GM23248 (cell line): ENCODE results near the gene MYO1A. TPM values are rescaled to one million over a fixed set of nuclear protein-coding genes. Genes with fewer than 3 reads are reported as not detected.
A peak's percentile ranks its signal among the peaks of the same experiment; 100 is the strongest.
"Not testable (repeated sequence)": the region's sequence is repeated elsewhere in the genome, so short reads cannot be mapped to it uniquely, and the experiment has no call there.

Source experiments
- DNase-seq: peaks from one replicate; pipeline ENCODE4 v3.0.0-alpha.2; 2015
- H2AFZ ChIP-seq: fragments of 200-600 bp; sonication (generic); 2 replicates; pipeline ENCODE4 v1.6.1; 2016; ENCODE audit warnings: antibody characterized with exemption
- H3F3A ChIP-seq: fragments of 200-600 bp; sonication (generic); 2 replicates; pipeline ENCODE4 v1.6.1; 2016; ENCODE audit warnings: mild to moderate bottlenecking, antibody characterized with exemption, mixed run types; ENCODE audit not compliant: insufficient read depth
- H3K27ac ChIP-seq: fragments of 200-600 bp; sonication (generic); 2 replicates; pipeline ENCODE4 v1.5.1; 2016; ENCODE audit warnings: mild to moderate bottlenecking
- H3K27me3 ChIP-seq: fragments of 200-600 bp; sonication (generic); replicated peaks from 2 replicates; pipeline ENCODE4 v1.6.1; 2016; ENCODE audit warnings: mild to moderate bottlenecking; ENCODE audit not compliant: insufficient read depth
- H3K36me3 ChIP-seq: fragments of 200-600 bp; sonication (generic); 2 replicates; pipeline ENCODE4 v1.6.1; 2016; ENCODE audit warnings: low read depth, mild to moderate bottlenecking
- H3K4me1 ChIP-seq: fragments of 200-600 bp; sonication (generic); 2 replicates; pipeline ENCODE4 v1.6.1; 2016; ENCODE audit warnings: mild to moderate bottlenecking; ENCODE audit not compliant: insufficient read depth
- H3K4me2 ChIP-seq: fragments of 200-600 bp; sonication (generic); one replicate; pipeline ENCODE4 v1.6.1; 2016; ENCODE audit warnings: mild to moderate bottlenecking; ENCODE audit not compliant: unreplicated experiment
- H3K4me3 ChIP-seq: fragments of 200-600 bp; sonication (generic); 2 replicates; pipeline ENCODE4 v1.5.1; 2016; ENCODE audit warnings: mild to moderate bottlenecking
- H3K79me2 ChIP-seq: fragments of 200-600 bp; sonication (generic); 2 replicates; pipeline ENCODE4 v1.6.1; 2016; ENCODE audit warnings: mild to moderate bottlenecking; ENCODE audit not compliant: insufficient read depth
- H3K9ac ChIP-seq: fragments of 200-600 bp; sonication (generic); 2 replicates; pipeline ENCODE4 v1.6.1; 2016; ENCODE audit warnings: mild to moderate bottlenecking
- H3K9me2 ChIP-seq: fragments of 200-600 bp; sonication (generic); 2 replicates; pipeline ENCODE4 v1.6.1; 2016; ENCODE audit warnings: mixed run types, mild to moderate bottlenecking, moderate library complexity; ENCODE audit not compliant: insufficient read depth
- H3K9me3 ChIP-seq: fragments of 200-600 bp; sonication (generic); one replicate; pipeline ENCODE4 v1.6.1; 2017; ENCODE audit warnings: low read depth
- H4K20me1 ChIP-seq: fragments of 200-600 bp; sonication (generic); 2 replicates; pipeline ENCODE4 v1.6.0; 2016; ENCODE audit not compliant: insufficient read depth
- EZH2 ChIP-seq: fragments of 200-600 bp; sonication (generic); IDR thresholded peaks from 2 replicates; pipeline ENCODE4 v1.6.1; 2018; ENCODE audit warnings: antibody characterized with exemption, mild to moderate bottlenecking; ENCODE audit not compliant: insufficient read depth, poor library complexity, severe bottlenecking
- EZH2phosphoT487 ChIP-seq: fragments of 200-600 bp; sonication (generic); IDR thresholded peaks from 2 replicates; pipeline ENCODE4 v1.6.1; 2018; ENCODE audit warnings: antibody characterized with exemption, moderate library complexity, mild to moderate bottlenecking, low read depth; ENCODE audit not compliant: insufficient read depth
- WGBS, 2 experiments: methylation state at CpG; one replicate each; pipeline ENCODE4 v1.1.6; 2015 to 2017; ENCODE audit warnings: low lambda C conversion rate in 2 of 2, low coverage in 1 of 2; ENCODE audit errors: missing lambda C conversion rate in 2 of 2; 5-methylcytosine and 5-hydroxymethylcytosine counted together
- in situ Hi-C: fragments of 300-500 bp; cut with MboI; formaldehyde crosslinking; loops from 2 replicates; pipeline ENCODE4 v1.15.0; 2020
- polyA plus RNA-seq: library from polyadenylated mRNA; unstranded; fragments of >200 nt; fragmentation: Nextera tagmentation; extraction: Ambion mirVana; gene quantifications from 2 replicates; pipeline ENCODE4 v1.2.1, GENCODE V29; 2016
- total RNA-seq: library from RNA; depleted of rRNA; stranded (reverse); fragments of >200 nt; shearing (Covaris generic); gene quantifications from 2 replicates; pipeline ENCODE4 v1.2.3, GENCODE V29; 2014

The MYO1A gene
- total and polyA plus RNA-seq, 2 experiments from 2014 or later, result not detected

DNA sequence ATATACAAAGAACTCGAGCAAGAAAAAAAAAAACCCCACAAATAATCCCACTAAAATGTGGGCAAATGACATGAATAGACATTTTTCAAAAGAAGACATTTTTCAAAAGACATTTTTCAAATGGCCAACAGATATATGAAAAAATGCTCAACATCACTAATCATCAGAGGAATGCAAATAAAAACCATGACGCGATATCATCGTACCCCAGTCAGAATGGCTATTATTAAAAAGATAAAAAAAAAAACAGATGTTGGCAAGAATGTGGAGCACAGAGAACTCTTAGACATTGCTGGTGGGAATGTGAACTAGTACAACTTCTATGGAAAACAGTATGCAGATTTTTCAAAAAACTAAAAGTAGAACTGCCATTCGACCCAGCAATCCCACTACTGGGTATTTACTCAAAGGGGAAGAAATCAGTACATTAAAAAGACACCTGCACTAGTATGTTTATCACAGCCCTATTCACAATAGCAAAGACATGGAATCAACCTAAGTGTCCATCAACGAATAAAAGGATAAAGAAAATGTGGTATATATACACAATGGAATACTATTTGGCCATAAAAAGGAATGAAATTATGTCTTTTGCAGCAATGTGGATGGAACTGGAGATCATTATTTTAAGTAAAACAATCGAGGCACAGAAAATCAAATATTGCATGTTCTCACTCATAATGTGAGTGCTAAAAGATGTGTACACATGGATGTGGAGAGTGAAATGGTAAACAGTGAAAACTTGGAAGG lies 59.9 kb downstream of the MYO1A start:
- no peak overlapping the region for H3K4me3 ChIP-seq
- no peaks in the 10 kb centered on the region for H3K36me3 ChIP-seq
- 60 to 68% methylated on average over 7 of the region's 7 CpGs for WGBS, 2 experiments
- in situ Hi-C loops, result loop anchor here (5.0 kb wide), 1 partner anchor 233 kb away; no protein-coding TSS in a partner anchor
- no peak for DNase-seq
- H3K4me2 ChIP-seq, result no peak overlapping the region
- no peak for TF ChIP-seq EZH2phosphoT487
- TF ChIP-seq EZH2, result no peak
- no peaks in the 10 kb centered on the region for H3K4me1 ChIP-seq
- H3K9ac ChIP-seq, result no peak overlapping the region
- no peaks in the 10 kb centered on the region for H4K20me1 ChIP-seq
- H3K9me2 ChIP-seq, result no peaks in the 10 kb centered on the region
- no peaks in the 10 kb centered on the region for H3K79me2 ChIP-seq
- no peak overlapping the region for H2AFZ ChIP-seq
- no peaks in the 10 kb centered on the region for H3F3A ChIP-seq
- H3K27me3 ChIP-seq, result no peaks in the 10 kb centered on the region; the same call in 1 of the 2 replicates
- no peaks in the 10 kb centered on the region for H3K9me3 ChIP-seq
- H3K27ac ChIP-seq, result no peak overlapping the region

DNA sequence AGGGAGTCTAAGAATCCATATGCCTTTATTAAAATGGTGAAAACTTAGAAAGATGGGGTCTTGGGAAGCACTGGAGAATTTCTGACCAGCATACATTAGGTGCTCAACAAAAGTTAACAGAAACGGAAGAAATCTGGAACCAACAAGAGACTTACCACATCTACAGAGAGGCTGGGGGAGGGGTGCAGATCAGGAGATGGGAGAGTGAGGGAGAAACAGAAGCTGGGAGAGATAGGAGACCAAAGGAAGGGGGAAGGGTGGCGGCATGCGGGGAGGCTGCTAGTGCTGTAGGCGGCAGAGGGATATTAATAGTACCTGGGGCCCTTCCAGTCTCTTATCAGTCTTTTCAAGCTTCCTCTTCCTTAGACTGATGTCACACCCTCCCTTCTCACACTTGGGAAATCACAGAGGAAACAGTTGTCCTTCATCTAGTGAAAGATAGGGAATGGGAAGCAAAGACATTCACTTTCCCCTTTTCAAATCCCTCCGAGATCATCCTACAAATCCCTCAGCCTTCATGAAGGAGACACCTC lies 61.7 kb downstream of the MYO1A start:
- no peaks in the 10 kb centered on the region for H3K4me1 ChIP-seq
- no peaks in the 10 kb centered on the region for H3K9me3 ChIP-seq
- 64 to 65% methylated on average over 5 of the region's 5 CpGs for WGBS, 2 experiments
- H3K4me2 ChIP-seq, result no peak overlapping the region
- H3K36me3 ChIP-seq, result no peaks in the 10 kb centered on the region
- H3K4me3 ChIP-seq, result no peak overlapping the region
- H3K79me2 ChIP-seq, result no peaks in the 10 kb centered on the region
- no peak overlapping the region for H2AFZ ChIP-seq
- H3K9ac ChIP-seq, result no peak overlapping the region
- H3K9me2 ChIP-seq, result no peaks in the 10 kb centered on the region
- TF ChIP-seq EZH2phosphoT487 (no peak), EZH2 (no peak)
- no peaks in the 10 kb centered on the region; the same call in 1 of the 2 replicates for H3K27me3 ChIP-seq
- H3K27ac ChIP-seq, result no peak overlapping the region
- no peak for DNase-seq
- H4K20me1 ChIP-seq, result no peaks in the 10 kb centered on the region
- in situ Hi-C loops, result loop anchor here (5.0 kb wide), 1 partner anchor 231 kb away; no protein-coding TSS in a partner anchor
- no peaks in the 10 kb centered on the region for H3F3A ChIP-seq

DNA sequence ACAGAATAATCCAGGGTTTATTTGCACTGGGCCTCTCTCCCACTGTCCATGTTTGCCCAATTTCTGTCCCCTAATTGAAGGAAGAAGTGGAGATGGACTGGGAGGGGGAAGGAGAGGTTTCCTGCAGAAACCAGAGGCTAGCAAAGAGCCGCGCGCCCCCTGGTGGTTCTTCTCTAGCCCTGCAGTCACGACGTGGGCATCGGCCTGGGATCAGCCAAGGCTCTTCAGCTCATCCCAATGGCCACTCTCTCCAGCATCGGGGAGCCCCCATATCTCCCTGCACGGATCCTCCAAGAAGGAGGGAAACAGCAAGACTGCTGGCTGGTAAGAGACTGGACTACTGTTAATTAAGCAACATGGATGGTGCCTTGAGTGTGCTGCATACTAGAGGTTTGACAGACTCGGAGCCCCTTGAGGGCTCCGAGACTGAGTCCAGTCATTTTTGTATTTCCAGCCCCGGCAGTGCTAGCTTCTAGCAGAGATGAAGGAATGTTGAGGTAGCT lies 62.3 kb downstream of the MYO1A start:
- Histone ChIP-seq H3F3A (no peaks in the 10 kb centered on the region), H2AFZ (no peak overlapping the region), H3K9me2 (no peaks in the 10 kb centered on the region), H3K4me3 (no peak overlapping the region), H3K4me2 (no peak overlapping the region), H3K79me2 (no peaks in the 10 kb centered on the region), H3K27me3 (no peaks in the 10 kb centered on the region; the same call in 1 of the 2 replicates), H3K27ac (no peak overlapping the region), H3K36me3 (no peaks in the 10 kb centered on the region), H4K20me1 (no peaks in the 10 kb centered on the region), H3K4me1 (no peaks in the 10 kb centered on the region), H3K9ac (no peak overlapping the region), H3K9me3 (no peaks in the 10 kb centered on the region)
- WGBS, 2 experiments, result 17 to 24% methylated on average over 11 of the region's 11 CpGs
- TF ChIP-seq EZH2 (no peak), EZH2phosphoT487 (no peak)
- DNase-seq, result peak; percentile 84
- in situ Hi-C loops, result loop anchor here (5.0 kb wide), 1 partner anchor 230 kb away; no protein-coding TSS in a partner anchor

DNA sequence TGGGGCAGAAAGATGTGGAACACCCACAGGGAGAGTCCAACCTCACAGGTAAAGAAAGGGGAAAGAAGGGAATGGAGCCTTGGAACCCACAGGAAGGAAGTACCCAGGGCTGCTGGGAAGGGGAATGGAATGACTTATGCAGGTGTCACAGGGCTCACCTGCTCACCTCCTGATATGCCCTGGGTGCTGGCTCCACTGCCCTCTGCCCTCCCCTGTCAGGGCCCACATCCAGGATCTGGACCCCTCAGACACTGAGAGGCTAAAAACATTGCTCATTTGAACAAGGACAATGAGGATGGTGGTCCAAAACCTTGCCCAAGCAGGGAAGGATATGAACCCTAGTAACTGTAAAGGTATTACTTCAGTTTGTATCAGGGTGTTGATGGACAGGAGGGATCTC lies 62.9 kb downstream of the MYO1A start:
- no peak for DNase-seq
- H3K4me2 ChIP-seq, result no peak overlapping the region
- no peak overlapping the region for H2AFZ ChIP-seq
- no peak overlapping the region for H3K27ac ChIP-seq
- H3K9me2 ChIP-seq, result no peaks in the 10 kb centered on the region
- H3K4me3 ChIP-seq, result no peak overlapping the region
- no peak for TF ChIP-seq EZH2phosphoT487
- TF ChIP-seq EZH2, result no peak
- H3K9ac ChIP-seq, result no peak overlapping the region
- H3F3A ChIP-seq, result no peaks in the 10 kb centered on the region
- no peaks in the 10 kb centered on the region for H3K9me3 ChIP-seq
- no peaks in the 10 kb centered on the region for H3K36me3 ChIP-seq
- no peaks in the 10 kb centered on the region for H4K20me1 ChIP-seq
- no peaks in the 10 kb centered on the region for H3K4me1 ChIP-seq
- no peaks in the 10 kb centered on the region; the same call in 1 of the 2 replicates for H3K27me3 ChIP-seq
- H3K79me2 ChIP-seq, result no peaks in the 10 kb centered on the region
- in situ Hi-C loops, result loop anchor here (5.0 kb wide), 1 partner anchor 230 kb away; no protein-coding TSS in a partner anchor

DNA sequence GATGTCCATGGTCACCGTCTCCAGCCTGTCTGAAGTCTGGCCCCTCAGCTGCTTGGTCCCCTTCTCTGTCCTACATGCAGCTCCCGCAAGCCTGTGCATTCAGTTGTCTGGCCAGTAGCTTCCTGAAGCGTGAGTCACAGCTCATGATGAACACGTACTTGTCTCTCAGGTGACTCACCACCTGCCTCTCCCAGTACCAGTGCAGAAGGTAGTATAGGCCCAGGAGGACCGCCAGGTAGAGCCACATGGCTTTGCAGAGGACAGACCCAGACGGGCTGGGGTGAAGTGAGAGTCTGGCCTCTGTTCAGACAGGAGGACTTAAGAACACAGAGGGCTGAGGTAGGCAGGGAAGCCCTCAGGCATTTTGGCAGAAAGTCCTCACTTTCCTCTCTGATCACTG lies 64.2 kb downstream of the MYO1A start:
- H2AFZ ChIP-seq, H3K9me2 ChIP-seq, H3K27ac ChIP-seq, H3K4me3 ChIP-seq, H3K36me3 ChIP-seq, H3K4me2 ChIP-seq, H3F3A ChIP-seq, H3K79me2 ChIP-seq, H3K27me3 ChIP-seq, H3K9ac ChIP-seq, H3K4me1 ChIP-seq, H3K9me3 ChIP-seq, H4K20me1 ChIP-seq: not testable (repeated sequence)
- in situ Hi-C loops, result loop anchor here (5.0 kb wide), 1 partner anchor 228 kb away; no protein-coding TSS in a partner anchor
- DNase-seq, result peak; percentile 56
- WGBS, 2 experiments, result 52 to 61% methylated on average over 5 of the region's 6 CpGs
